Left ventricle myocardium inferior (tissue), 1 donor: Measurements from ENCODE around the gene THOC7. TPM values are rescaled to one million over a fixed set of nuclear protein-coding genes. Genes with fewer than 3 reads are reported as not detected.

Experiments
- DNase-seq: peaks from one replicate; pipeline ENCODE4 v3.0.0-alpha.2; 2020
- H3K27ac ChIP-seq: fragments of 200-600 bp; replicated peaks from 2 replicates; pipeline ENCODE4 v1.8.0; 2021
- H3K27me3 ChIP-seq: fragments of 200-600 bp; 2 replicates; pipeline ENCODE4 v1.8.0; 2021; ENCODE audit warnings: low read depth
- H3K36me3 ChIP-seq: fragments of 200-600 bp; 2 replicates; pipeline ENCODE4 v1.8.0; 2021
- H3K4me1 ChIP-seq: fragments of 200-600 bp; 2 replicates; pipeline ENCODE4 v1.8.0; 2021
- H3K4me3 ChIP-seq: fragments of 200-600 bp; 2 replicates; pipeline ENCODE4 v1.8.0; 2021; ENCODE audit warnings: mild to moderate bottlenecking, moderate library complexity
- H3K9me3 ChIP-seq: fragments of 200-600 bp; replicated peaks from 2 replicates; pipeline ENCODE4 v1.8.0; 2021
- intact Hi-C: fragments of 100-400 bp; cut with micrococcal nuclease; formaldehyde crosslinking; loops from one replicate; pipeline ENCODE4 v1.11.0; 2022
- total RNA-seq: library from RNA; stranded (reverse); fragmentation: NEBNext Ultra II Directional; extraction: Animal tissue kit (Norgen Biotek cat#: 25700); gene quantifications from one replicate; pipeline ENCODE4 v1.2.1, GENCODE V29; 2021
- TF ChIP-seq, protein P1 (sequence below): fragments of 200-600 bp; IDR thresholded peaks from 2 replicates; pipeline ENCODE4 v1.8.0; 2021; ENCODE audit warnings: antibody characterized with exemption, mild to moderate bottlenecking, borderline replicate concordance
- donor health status: DM: no; HTN: yes; CAD: no; lungs with severe emphysema.

The THOC7 gene
- total RNA-seq, 1 donor from 2014 or later, result 79.4 TPM

DNA sequence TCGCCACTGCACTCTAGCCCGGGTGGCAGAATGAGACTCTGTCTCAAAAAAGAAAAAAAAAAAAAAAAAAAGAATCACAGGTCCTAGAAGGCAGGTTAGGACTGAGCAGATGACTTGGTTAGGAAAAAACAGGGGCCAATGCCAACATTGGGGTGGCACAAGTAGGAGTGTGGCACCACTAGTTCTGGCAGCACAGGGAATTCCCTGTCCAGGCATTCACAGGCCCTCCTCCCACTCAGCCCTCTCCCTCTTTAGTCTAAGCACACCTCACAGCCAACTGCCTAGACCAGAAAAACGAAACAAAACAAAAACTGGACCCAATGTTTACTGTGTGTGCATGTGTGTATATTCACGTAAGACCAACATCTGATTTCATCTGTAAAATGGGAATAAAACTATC is 10.5 kb downstream of the THOC7 start:
- intact Hi-C loops, result no loop called here
- no peaks in the 10 kb centered on the region for H3K27me3 ChIP-seq
- H3K36me3 ChIP-seq, result no peaks in the 10 kb centered on the region

DNA sequence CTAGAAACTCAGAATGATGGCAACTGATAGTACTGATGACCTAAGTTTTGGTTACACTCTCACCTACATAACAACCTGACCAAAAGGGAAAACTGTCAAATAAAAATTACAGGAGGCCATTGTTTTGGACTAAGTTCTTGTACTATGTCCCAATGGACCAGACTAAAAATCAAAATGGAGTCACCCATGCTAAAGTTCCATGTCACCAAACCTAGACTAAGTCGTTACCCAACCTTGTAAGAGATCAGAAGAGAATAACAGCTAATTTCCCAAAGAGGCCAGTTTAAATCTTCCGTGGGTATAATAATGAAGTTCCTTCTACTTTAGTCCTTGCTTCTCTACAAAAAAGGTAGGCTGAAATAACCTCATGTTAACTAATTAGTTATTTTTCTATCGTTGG is 12.3 kb downstream of the THOC7 start:
- no peaks in the 10 kb centered on the region for H3K36me3 ChIP-seq
- intact Hi-C loops, result no loop called here
- TF ChIP-seq, protein P1, sequence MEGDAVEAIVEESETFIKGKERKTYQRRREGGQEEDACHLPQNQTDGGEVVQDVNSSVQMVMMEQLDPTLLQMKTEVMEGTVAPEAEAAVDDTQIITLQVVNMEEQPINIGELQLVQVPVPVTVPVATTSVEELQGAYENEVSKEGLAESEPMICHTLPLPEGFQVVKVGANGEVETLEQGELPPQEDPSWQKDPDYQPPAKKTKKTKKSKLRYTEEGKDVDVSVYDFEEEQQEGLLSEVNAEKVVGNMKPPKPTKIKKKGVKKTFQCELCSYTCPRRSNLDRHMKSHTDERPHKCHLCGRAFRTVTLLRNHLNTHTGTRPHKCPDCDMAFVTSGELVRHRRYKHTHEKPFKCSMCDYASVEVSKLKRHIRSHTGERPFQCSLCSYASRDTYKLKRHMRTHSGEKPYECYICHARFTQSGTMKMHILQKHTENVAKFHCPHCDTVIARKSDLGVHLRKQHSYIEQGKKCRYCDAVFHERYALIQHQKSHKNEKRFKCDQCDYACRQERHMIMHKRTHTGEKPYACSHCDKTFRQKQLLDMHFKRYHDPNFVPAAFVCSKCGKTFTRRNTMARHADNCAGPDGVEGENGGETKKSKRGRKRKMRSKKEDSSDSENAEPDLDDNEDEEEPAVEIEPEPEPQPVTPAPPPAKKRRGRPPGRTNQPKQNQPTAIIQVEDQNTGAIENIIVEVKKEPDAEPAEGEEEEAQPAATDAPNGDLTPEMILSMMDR, result no peak

More for the DNA sequence above, 10.5 kb downstream of the THOC7 start:
- Histone ChIP-seq H3K4me1 (no peaks in the 10 kb centered on the region), H3K9me3 (no peaks in the 10 kb centered on the region), H3K27ac (no peak overlapping the region), H3K4me3 (no peak overlapping the region)
- DNase-seq, result no peak
- TF ChIP-seq, protein P1, result no peak

DNA sequence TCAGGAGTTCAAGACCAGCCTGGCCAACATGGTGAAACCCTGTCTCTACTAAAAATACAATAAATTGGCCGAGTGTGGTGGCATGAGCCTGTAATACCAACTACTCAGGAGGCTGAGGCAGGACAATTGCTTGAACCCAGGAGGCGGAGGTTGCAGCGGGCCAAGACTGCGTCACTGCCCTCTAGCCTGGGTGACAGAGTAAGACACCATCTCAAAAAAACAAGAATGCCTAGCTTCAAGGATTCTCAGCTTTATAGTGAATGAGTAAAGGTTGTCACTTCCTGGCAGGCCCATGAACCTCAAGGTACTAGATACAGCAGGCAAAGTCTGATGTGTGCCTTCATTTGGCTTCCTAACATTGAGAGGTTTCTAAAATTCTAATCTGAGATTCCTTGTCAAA is 14.4 kb downstream of the THOC7 start:
- Histone ChIP-seq H3K36me3 (no peaks in the 10 kb centered on the region), H3K4me1 (peaks cover 9% of the 10 kb centered on the region), H3K27ac (no peak overlapping the region), H3K4me3 (no peak overlapping the region), H3K27me3 (no peaks in the 10 kb centered on the region), H3K9me3 (no peaks in the 10 kb centered on the region)
- DNase-seq, result no peak
- intact Hi-C loops, result no loop called here
- TF ChIP-seq, protein P1, result no peak

More for the DNA sequence above, 12.3 kb downstream of the THOC7 start:
- H3K9me3 ChIP-seq, result no peaks in the 10 kb centered on the region
- DNase-seq, result no peak
- H3K4me1 ChIP-seq, result no peaks in the 10 kb centered on the region
- H3K27ac ChIP-seq, result no peak overlapping the region
- H3K4me3 ChIP-seq, result no peak overlapping the region
- H3K27me3 ChIP-seq, result no peaks in the 10 kb centered on the region

DNA sequence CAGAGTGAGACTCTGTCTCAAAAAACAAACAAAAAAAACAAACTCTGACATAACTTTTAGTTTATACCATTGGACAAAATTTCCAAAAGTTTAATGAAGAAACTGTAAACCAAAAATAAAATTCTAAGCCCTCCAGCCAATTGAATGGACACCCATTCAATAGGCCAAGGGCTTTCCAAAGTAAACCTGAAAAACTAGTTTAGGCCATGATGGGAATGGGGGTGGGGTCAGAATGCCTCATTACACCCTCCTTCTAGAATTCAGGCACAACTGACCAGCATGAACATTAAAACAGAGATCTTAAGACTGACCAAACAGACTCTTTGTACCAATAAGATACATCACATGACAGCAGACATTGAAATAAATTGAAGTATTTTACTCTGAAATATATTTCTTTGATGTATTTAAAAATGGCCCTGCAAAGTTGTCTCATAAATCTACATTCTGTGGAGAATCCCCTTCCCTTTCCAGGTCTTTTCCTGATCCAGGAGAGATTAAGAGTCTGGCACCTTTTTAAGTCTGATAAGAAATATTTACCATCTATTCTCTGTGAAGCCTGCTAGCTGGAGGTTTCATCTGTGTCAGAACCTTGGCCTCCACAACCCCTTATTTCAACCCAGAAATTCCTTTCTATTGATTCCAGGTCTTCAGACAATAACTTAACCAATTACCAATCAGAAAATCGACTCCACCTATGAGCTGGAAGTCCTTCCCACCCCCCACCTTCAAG is 15.7 kb downstream of the THOC7 start:
- Histone ChIP-seq H3K27ac (no peak overlapping the region), H3K9me3 (no peaks in the 10 kb centered on the region), H3K36me3 (no peaks in the 10 kb centered on the region), H3K4me3 (no peak overlapping the region), H3K4me1 (peaks cover 9% of the 10 kb centered on the region), H3K27me3 (no peaks in the 10 kb centered on the region)
- intact Hi-C loops, result no loop called here
- DNase-seq, result no peak
- TF ChIP-seq, protein P1, result no peak

DNA sequence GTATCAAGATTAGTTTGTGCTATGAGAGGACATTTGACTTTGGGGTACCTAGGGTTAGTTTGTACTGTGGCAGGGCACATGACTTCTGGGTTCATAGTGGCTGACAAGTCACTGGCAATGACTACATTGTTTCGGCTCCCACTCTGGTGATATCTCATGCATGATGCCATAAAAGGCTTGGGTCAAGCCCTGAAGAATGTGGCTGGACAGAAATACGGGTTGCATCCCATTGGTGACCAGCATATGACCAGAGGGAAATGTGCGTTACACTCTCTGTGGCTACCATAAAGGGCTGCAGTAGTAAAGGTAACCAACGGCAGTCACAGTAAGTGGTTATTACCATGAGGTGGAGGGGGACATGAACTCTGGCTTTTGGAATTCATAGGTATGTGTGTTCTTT is 18.4 kb downstream of the THOC7 start:
- H3K27ac ChIP-seq, result no peak overlapping the region
- H3K9me3 ChIP-seq, result peaks cover 6% of the 10 kb centered on the region
- intact Hi-C loops, result no loop called here
- H3K36me3 ChIP-seq, result no peaks in the 10 kb centered on the region
- no peak overlapping the region for H3K4me3 ChIP-seq
- no peaks in the 10 kb centered on the region for H3K27me3 ChIP-seq
- TF ChIP-seq, protein P1, result no peak
- DNase-seq, result no peak
- H3K4me1 ChIP-seq, result peaks cover 9% of the 10 kb centered on the region
